Posterior cingulate gyrus (tissue), 11 donors: ENCODE measurements around the gene MYO5A.
A peak's percentile ranks its signal among the peaks of the same experiment; 100 is the strongest.

ENCODE experiments used
- DNase-seq, 10 donors: peaks; one replicate each; pipeline versions ENCODE4 v3.0.0 to v3.0.0-alpha.2; 2020 to 2021; ENCODE audit warnings: mixed read lengths in 3 of 10
- intact Hi-C: fragments of 100-400 bp; cut with DNase I; formaldehyde crosslinking; loops from one replicate; pipeline ENCODE4 v1.15.1; 2023

Gene MYO5A

GRCh38 chr15:52344592-52344991 is 184.1 kb downstream of the MYO5A start:
- intact Hi-C loops = no loop called here
- peak in 1 of 10 donors; percentile 27 for DNase-seq

GRCh38 chr15:52343831-52344230 is 184.8 kb downstream of the MYO5A start:
- DNase-seq = no peak
- intact Hi-C loops = no loop called here

- peak in 3 of 10 donors; percentile 29 to 81 (median 73) for DNase-seq
Observed at GRCh38 chr15:52340093-52340492, 188.6 kb downstream of the MYO5A start.

GRCh38 chr15:52338891-52339290 is 189.8 kb downstream of the MYO5A start:
- no peak for DNase-seq
- intact Hi-C loops = no loop called here

More at GRCh38 chr15:52340093-52340492, 188.6 kb downstream of the MYO5A start:
- intact Hi-C loops = no loop called here

GRCh38 chr15:52338058-52338457 is 190.6 kb downstream of the MYO5A start:
- intact Hi-C loops = no loop called here
- peak in 2 of 10 donors; percentile 34 to 85 for DNase-seq

GRCh38 chr15:52337198-52337853 is 191.4 kb downstream of the MYO5A start:
- intact Hi-C loops = no loop called here
- no peak for DNase-seq

GRCh38 chr15:52336529-52336928 is 192.2 kb downstream of the MYO5A start:
- intact Hi-C loops = no loop called here
- no peak for DNase-seq

- intact Hi-C loops = loop anchor here (5.0 kb wide), 1 partner anchor 403 kb away; no protein-coding TSS in a partner anchor
- DNase-seq = no peak
Observed at GRCh38 chr15:52334491-52335160, 194.1 kb downstream of the MYO5A start.

GRCh38 chr15:52331490-52332240 is 197.0 kb downstream of the MYO5A start:
- intact Hi-C loops = loop anchor here (1.0 to 5.0 kb wide), 3 partner anchors 198 to 406 kb away; partner anchors contain the start of gene ARPP19
- DNase-seq = no peak

- intact Hi-C loops = loop anchor here (2.0 to 5.0 kb wide), 2 partner anchors 239 to 407 kb away; partner anchors contain the start of gene ARPP19
- no peak for DNase-seq
Observed at GRCh38 chr15:52329987-52330386, 198.7 kb downstream of the MYO5A start.

GRCh38 chr15:52329150-52329549 is 199.5 kb downstream of the MYO5A start:
- DNase-seq = no peak
- intact Hi-C loops = no loop called here

GRCh38 chr15:52328680-52329079 is 200.0 kb downstream of the MYO5A start:
- intact Hi-C loops = no loop called here
- no peak for DNase-seq

- intact Hi-C loops = no loop called here
- no peak for DNase-seq
Observed at GRCh38 chr15:52326756-52327155, 201.9 kb downstream of the MYO5A start.

GRCh38 chr15:52324109-52324508 is 204.6 kb downstream of the MYO5A start:
- DNase-seq = no peak
- intact Hi-C loops = no loop called here

- DNase-seq = peak in 4 of 10 donors; percentile 46 to 87 (median 64)
Observed at GRCh38 chr15:52318729-52319500, 209.8 kb downstream of the MYO5A start.

GRCh38 chr15:52317688-52318087 is 211.0 kb downstream of the MYO5A start:
- intact Hi-C loops = no loop called here
- DNase-seq = no peak

More at GRCh38 chr15:52318729-52319500, 209.8 kb downstream of the MYO5A start:
- intact Hi-C loops = no loop called here

GRCh38 chr15:52317022-52317421 is 211.7 kb downstream of the MYO5A start:
- no peak for DNase-seq
- intact Hi-C loops = no loop called here

GRCh38 chr15:52309154-52309548 is 219.5 kb downstream of the MYO5A start:
- intact Hi-C loops = no loop called here
- no peak for DNase-seq

GRCh38 chr15:52308446-52309153 is 220.1 kb downstream of the MYO5A start:
- intact Hi-C loops = no loop called here
- DNase-seq = no peak

- intact Hi-C loops = no loop called here
- DNase-seq = no peak
Observed at GRCh38 chr15:52307847-52308246, 220.8 kb downstream of the MYO5A start.
